Measurements from ENCODE around the gene UBE2A.

The UBE2A gene

GRCh38 chrX:119552508-119552907 is 21.9 kb upstream of the UBE2A start:
- DNase-seq (ENCODE audit: low read depth in 2 of 2): peak; percentile 49 to 57
- no peak overlapping the region for H3K4me3 ChIP-seq (replicated peaks in 1 of 2; ENCODE audit: low read depth in 2 of 2, low read length in 2 of 2)
- no peak for TF ChIP-seq CTCF (IDR thresholded peaks at IDR 0.05; ENCODE audit: low read depth, low read length)

DNA sequence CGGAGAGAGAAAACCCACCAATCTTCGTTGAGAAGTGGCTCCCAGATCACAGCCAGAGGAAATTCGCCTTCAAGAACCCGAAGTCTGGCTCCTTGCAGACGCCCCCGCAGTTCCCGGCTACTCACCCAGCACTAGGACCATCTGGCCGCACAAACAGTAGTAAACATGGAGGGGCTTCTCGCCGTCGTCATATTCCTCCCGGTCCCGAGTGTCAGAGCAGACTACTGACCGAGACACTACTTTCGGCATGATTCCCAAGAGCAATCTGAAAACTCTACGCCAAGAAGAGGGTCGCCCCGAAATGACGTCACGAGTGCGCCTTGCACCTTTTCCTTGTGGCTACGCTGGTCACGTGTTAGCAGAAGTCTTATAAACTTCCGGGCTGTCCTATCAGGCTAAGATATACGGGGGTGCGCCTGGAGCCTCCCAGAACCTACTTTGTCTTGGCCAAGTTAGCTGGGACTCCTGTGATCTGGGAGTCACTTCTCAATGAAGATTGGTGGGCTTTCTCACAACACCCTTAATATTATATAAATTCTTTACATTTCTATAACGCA is 9.2 kb upstream of the UBE2A start, which contains the start of gene STEEP1:
Gene STEEP1, minus strand, starts transcription at position 303 of the 557 bp plus-strand sequence. Its CDS starts 54 bp downstream, at position 249.
- TF ChIP-seq CTCF (IDR thresholded peaks at IDR 0.05; ENCODE audit: low read depth, low read length): no peak
- peak; percentile 92 to 93 for DNase-seq (ENCODE audit: low read depth in 2 of 2)
- H3K4me3 ChIP-seq (replicated peaks in 1 of 2; ENCODE audit: low read depth in 2 of 2, low read length in 2 of 2): peak within 1 kb of the TSS; percentile 58 to 68

DNA sequence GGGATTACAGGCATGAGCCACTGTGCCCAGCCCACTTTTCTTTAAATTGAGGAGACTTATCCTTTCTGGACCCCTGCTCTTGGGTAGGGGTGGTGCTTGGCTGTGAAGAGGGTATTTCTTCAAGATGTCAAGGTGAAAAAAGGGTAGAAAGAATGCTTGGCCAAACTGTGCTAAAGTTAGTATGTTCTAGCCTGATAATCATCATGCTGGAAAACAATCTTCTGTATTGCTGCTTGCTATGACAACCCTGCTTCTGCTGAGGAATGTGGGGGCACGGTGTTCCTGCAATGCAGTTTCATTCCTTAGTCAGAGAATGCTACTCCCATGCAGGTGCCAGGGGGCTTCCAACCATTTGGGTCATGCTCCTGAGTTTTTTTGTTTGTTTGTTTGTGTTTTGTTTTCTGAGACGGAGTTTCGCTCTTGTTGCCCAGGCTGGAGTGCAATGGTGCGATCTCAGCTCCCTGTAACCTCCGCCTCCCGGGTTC is 4.0 kb upstream of the UBE2A start:
- no peak for DNase-seq (ENCODE audit: low read depth in 2 of 2)
- no peak overlapping the region for H3K4me3 ChIP-seq (replicated peaks in 1 of 2; ENCODE audit: low read depth in 2 of 2, low read length in 2 of 2)
- TF ChIP-seq CTCF (IDR thresholded peaks at IDR 0.05; ENCODE audit: low read depth, low read length): no peak

DNA sequence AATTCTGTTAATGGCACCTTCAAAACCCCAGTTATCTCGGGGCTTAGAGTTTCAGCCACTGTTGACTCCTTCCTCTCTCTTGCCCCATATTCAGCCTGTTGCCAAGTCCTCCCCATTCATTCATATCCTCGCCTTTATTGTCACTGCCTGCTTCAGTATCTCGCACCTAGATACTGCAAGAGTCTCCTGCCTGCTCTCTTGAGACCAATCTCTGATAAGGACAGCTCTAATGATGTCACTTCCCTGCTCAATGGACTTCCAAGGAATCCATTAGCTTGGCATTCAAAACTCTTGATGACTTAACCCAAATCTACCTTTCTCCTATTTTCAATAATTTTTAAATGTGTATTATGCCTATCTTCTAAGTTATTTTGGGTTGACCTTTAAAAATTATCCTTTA is 1.1 kb upstream of the UBE2A start:
- no peak for DNase-seq (ENCODE audit: low read depth in 2 of 2)
- no peak for TF ChIP-seq CTCF (IDR thresholded peaks at IDR 0.05; ENCODE audit: low read depth, low read length)
- peak overlapping the region; percentile 70 to 72 for H3K4me3 ChIP-seq (replicated peaks in 1 of 2; ENCODE audit: low read depth in 2 of 2, low read length in 2 of 2)

- no peak for TF ChIP-seq CTCF (IDR thresholded peaks at IDR 0.05; ENCODE audit: low read depth, low read length)
- peak; percentile 55 to 72 for DNase-seq (ENCODE audit: low read depth in 2 of 2)
- peak overlapping the region; percentile 70 to 72 for H3K4me3 ChIP-seq (replicated peaks in 1 of 2; ENCODE audit: low read depth in 2 of 2, low read length in 2 of 2)
Observed at GRCh38 chrX:119573840-119574393, 446 bp upstream of the UBE2A start.

GRCh38 chrX:119579414-119579813 is 5.1 kb downstream of the UBE2A start:
- TF ChIP-seq CTCF (IDR thresholded peaks at IDR 0.05; ENCODE audit: low read depth, low read length): no peak
- no peak overlapping the region for H3K4me3 ChIP-seq (replicated peaks in 1 of 2; ENCODE audit: low read depth in 2 of 2, low read length in 2 of 2)
- DNase-seq (ENCODE audit: low read depth in 2 of 2): no peak
